HepG2 (cell line): ENCODE results near the gene TXNRD2. TPM values are rescaled to one million over a fixed set of nuclear protein-coding genes. Genes with fewer than 3 reads are reported as not detected.

Experiments used
- ATAC-seq: fragments of 200-7000 bp; cut with Tn5 transposase; 3 replicates; pipeline ENCODE4 v1.9.1; 2020; ENCODE audit warnings: mild to moderate bottlenecking, moderate library complexity
- BruUV-seq: library from RNA; stranded (reverse); fragments of 400-500 nt; replicated peaks from 2 replicates; lab custom pipeline; 2021; lab: Mats Ljungman, UMichigan
- CTCF ChIA-PET: fragments of 300-600 bp; formaldehyde crosslinking; extraction: SDS; loops from one replicate; lab custom pipeline; 2021; ENCODE audit warnings: low total read pairs, inconsistent platforms, low intra/inter-chr PET ratio; lab: Yijun Ruan, JAX
- POLR2A ChIA-PET: fragments of 350-600 bp; sonication (Branson Sonifier 250); formaldehyde crosslinking; loops from one replicate; lab custom pipeline; 2020; ENCODE audit warnings: antibody characterized with exemption, inconsistent platforms; lab: Yijun Ruan, JAX
- DNase-seq: peaks from one replicate; pipeline ENCODE4 v3.0.0-alpha.2; 2015; ENCODE audit warnings: low spot score
- FAIRE-seq: peaks from 3 replicates; lab custom pipeline; 2011; peaks lifted over from hg19 to GRCh38; lab: Jason Lieb, UNC
- H2AFZ ChIP-seq: one replicate; pipeline ENCODE4 v1.6.1; 2011; ENCODE audit warnings: low read length, inconsistent platforms
- H3K27ac ChIP-seq: fragments of 300-600 bp; 3 replicates; pipeline ENCODE4 v1.8.0; 2011; ENCODE audit warnings: mixed run types, mild to moderate bottlenecking, mixed read lengths, low read length, inconsistent platforms; ENCODE audit not compliant: insufficient read depth; ENCODE audit errors: extremely low read length
- H3K27me3 ChIP-seq, 2 experiments: fragments of 200-600 bp in 1 of 2; 2 replicates in 1 of 2; 3 replicates in 1 of 2; pipeline versions ENCODE4 v1.6.0 to v1.8.0; 2011; ENCODE audit warnings: low read length in 2 of 2, mild to moderate bottlenecking in 2 of 2, moderate library complexity in 2 of 2, inconsistent platforms in 1 of 2; ENCODE audit not compliant: insufficient read depth in 2 of 2, control insufficient read depth in 1 of 2
- H3K36me3 ChIP-seq, 2 experiments: fragments of 200-600 bp in 1 of 2; replicated peaks in 1 of 2; 2 replicates in 1 of 2; 3 replicates in 1 of 2; pipeline versions ENCODE4 v1.5.1 to v1.8.0; 2011; ENCODE audit warnings: low read length in 2 of 2, inconsistent platforms in 1 of 2; ENCODE audit not compliant: insufficient read depth in 2 of 2, control insufficient read depth in 1 of 2
- H3K4me1 ChIP-seq: 2 replicates; pipeline ENCODE4 v1.5.1; 2012; ENCODE audit warnings: low read length, inconsistent platforms; ENCODE audit not compliant: insufficient read depth
- H3K4me2 ChIP-seq: 2 replicates; pipeline ENCODE4 v1.6.0; 2011; ENCODE audit warnings: low read depth, low read length, inconsistent platforms
- H3K4me3 ChIP-seq, 3 experiments: fragments of 200-600 bp in 1 of 3; sonication (generic), shearing (Covaris generic) in 1 of 3; replicated peaks in 1 of 3; 2 replicates each; pipeline ENCODE4 v1.5.1; 2011 to 2016; ENCODE audit warnings: low read length in 3 of 3, inconsistent platforms in 2 of 3, low read depth in 2 of 3, mild to moderate bottlenecking in 2 of 3, control low read depth in 1 of 3, mixed read lengths in 1 of 3; ENCODE audit not compliant: insufficient read depth in 1 of 3
- H3K79me2 ChIP-seq: one replicate; pipeline ENCODE4 v1.6.1; 2011; ENCODE audit warnings: low read length, inconsistent platforms; ENCODE audit not compliant: insufficient read depth
- H3K9ac ChIP-seq: 2 replicates; pipeline ENCODE4 v1.6.0; 2011; ENCODE audit warnings: mild to moderate bottlenecking, low read depth, low read length, inconsistent platforms; ENCODE audit not compliant: insufficient read depth
- H3K9me3 ChIP-seq: 2 replicates; pipeline ENCODE4 v1.5.1; 2012; ENCODE audit warnings: mild to moderate bottlenecking, low read length
- H4K20me1 ChIP-seq: 2 replicates; pipeline ENCODE4 v1.6.0; 2011; ENCODE audit warnings: inconsistent platforms, mild to moderate bottlenecking, low read length, moderate library complexity; ENCODE audit not compliant: insufficient read depth
- PAF1 ChIP-seq: IDR thresholded peaks from 2 replicates; pipeline ENCODE4 v1.6.1; 2016; ENCODE audit warnings: missing genetic modification reagents, missing compliant biosample characterization
- POLR2G ChIP-seq: fragments of 200-400 bp; formaldehyde crosslinking; IDR thresholded peaks from 2 replicates; pipeline ENCODE4 v1.6.1; 2018; ENCODE audit warnings: mild to moderate bottlenecking, low read depth, low read length, moderate library complexity
- RNF219 ChIP-seq: sonication (generic); formaldehyde crosslinking; IDR thresholded peaks from 2 replicates; pipeline ENCODE4 v1.5.0; 2020; ENCODE audit warnings: mild to moderate bottlenecking, missing genetic modification reagents
- THRA ChIP-seq: sonication (generic); formaldehyde crosslinking; IDR thresholded peaks from 2 replicates; pipeline ENCODE4 v1.4.0; 2020; ENCODE audit warnings: missing genetic modification reagents, borderline replicate concordance
- ZBTB14 ChIP-seq: sonication (generic); formaldehyde crosslinking; IDR thresholded peaks from 2 replicates; pipeline ENCODE4 v1.4.0; 2020; ENCODE audit warnings: missing genetic modification reagents
- WGBS: methylation state at CpG from one replicate; pipeline ENCODE4 v1.1.6; 2017; ENCODE audit warnings: low lambda C conversion rate; 5-methylcytosine and 5-hydroxymethylcytosine counted together
- in situ Hi-C: cut with HindIII; loops from 2 replicates; pipeline ENCODE4 v1.10.0; 2017; ENCODE audit warnings: low pct_unique_long_range_greater_than_20kb; ENCODE audit not compliant: extremely low pct_ligation_motif_present
- intact Hi-C: fragments of 100-400 bp; cut with micrococcal nuclease; formaldehyde crosslinking; loops from one replicate; pipeline ENCODE4 v1.10.0; 2022; ENCODE audit not compliant: unreplicated experiment
- polyA plus RNA-seq, 8 experiments: library from polyadenylated mRNA; depleted of rRNA in 3 of 8; stranded (reverse) in 7 of 8; unstranded in 1 of 8; fragments of >200 nt; fragmentation: Illumina TruSeq in 4 of 8; extraction: Trizol in 4 of 8; gene quantifications; 2 replicates each; pipeline versions ENCODE4 v1.2.1 to v1.2.3, GENCODE V29; 2011 to 2016; ENCODE audit warnings: low read depth in 4 of 8, missing spikeins in 1 of 8, mixed read lengths in 1 of 8; ENCODE audit not compliant: insufficient read depth in 1 of 8
- total RNA-seq, 5 experiments: library from RNA; depleted of rRNA; stranded (reverse); fragments of >200 nt; fragmentation: Illumina TruSeq; extraction: Trizol; gene quantifications; 2 replicates each; pipeline ENCODE4 v1.2.3, GENCODE V29; 2016; ENCODE audit warnings: low read depth in 1 of 5

Gene TXNRD2
- total and polyA plus RNA-seq, 2 of the 13 experiments (the other 11 are each of a cell fraction or from before 2014, with no cell fraction given) = 17.5 to 18.6 TPM

DNA sequence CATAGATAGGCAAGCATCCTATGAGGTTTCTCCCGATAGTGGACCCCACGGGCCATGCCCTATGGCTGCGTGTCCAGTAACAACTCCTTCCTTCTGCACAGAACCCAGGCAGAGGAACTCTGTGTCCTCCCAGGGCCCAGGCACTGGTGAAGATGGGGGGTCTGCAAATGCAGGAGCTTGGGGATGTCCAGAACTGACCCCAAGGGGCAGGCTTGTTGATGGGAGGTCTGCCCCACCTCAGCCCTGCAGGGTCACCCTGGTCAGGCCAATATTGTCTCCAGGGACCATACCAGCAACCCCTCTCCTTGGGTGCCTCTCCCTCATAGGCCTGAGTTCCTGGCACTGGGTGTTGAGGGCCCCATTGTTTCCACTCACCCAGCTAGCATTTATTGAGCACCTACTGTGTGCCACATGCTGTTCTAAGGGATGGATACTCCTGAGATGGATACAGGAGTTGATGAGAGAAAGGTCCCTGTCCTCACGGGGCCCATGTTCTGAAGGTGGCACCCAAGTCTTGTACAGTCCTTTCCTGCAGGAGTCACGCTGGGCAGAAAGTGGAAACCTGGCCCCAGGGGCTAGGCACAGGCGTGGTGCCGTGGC is 26.3 kb upstream of the TXNRD2 start:
- CTCF ChIA-PET = interaction anchor here (1.4 kb wide), 1 partner anchor 45 kb away, joined by 5 read pairs; no protein-coding TSS in a partner anchor
- WGBS = 96% methylated on average over 3 of the region's 7 CpGs
- H3K27ac ChIP-seq = peak overlapping the region; percentile 40

More for the DNA sequence above, 26.3 kb upstream of the TXNRD2 start:
- peaks cover 16 to 42% of the 10 kb centered on the region in 2 experiments; a peak in 4 of 5 replicates for H3K36me3 ChIP-seq
- TF ChIP-seq THRA (CRISPR knock-in tag) (no peak), POLR2G (peak; percentile 50; the same call in 1 of the 2 replicates), PAF1 (CRISPR knock-in tag) (peak; percentile 6; the same call in 1 of the 2 replicates), RNF219 (no peak), ZBTB14 (no peak)
- POLR2A ChIA-PET = interaction anchor here (1.3 kb wide), 1 partner anchor 14 kb away, joined by 3 read pairs; no protein-coding TSS in a partner anchor
- no peaks in the 10 kb centered on the region for H3K27me3 ChIP-seq
- H3K4me1 ChIP-seq = peaks cover 64% of the 10 kb centered on the region
- peaks cover 10% of the 10 kb centered on the region for H3K79me2 ChIP-seq
- intact Hi-C loops = no loop called here
- H3K9me3 ChIP-seq = no peaks in the 10 kb centered on the region
- in situ Hi-C loops = no loop called here
- no TSS peak for BruUV-seq
- H2AFZ ChIP-seq = no peak overlapping the region
- no peak overlapping the region for H3K4me2 ChIP-seq
- H3K9ac ChIP-seq = no peak overlapping the region
- no peak for DNase-seq
- H3K4me3 ChIP-seq = no peak overlapping the region
- no peak for ATAC-seq
- no peaks in the 10 kb centered on the region; the same call in 1 of the 2 replicates for H4K20me1 ChIP-seq
- no peak for FAIRE-seq
